Measurements from ENCODE around the gene MINDY3.
"Not testable (repeated sequence)": the region's sequence is repeated elsewhere in the genome, so short reads cannot be mapped to it uniquely, and the experiment has no call there.

Gene MINDY3

GRCh38 chr10:15859906-15860691, at the start of gene MINDY3:
Gene MINDY3 (minus strand): TSS chr10:15860507. CDS start chr10:15860299, 208 bp downstream.
- DNase-seq = peak; percentile 29 to 91 (median 78)

- no peak for DNase-seq
These were observed 41.6 kb upstream of the MINDY3 start for GRCh38 chr10:15901889-15902288.

- DNase-seq = no peak
These were observed 37.7 kb upstream of the MINDY3 start for GRCh38 chr10:15898046-15898445.

DNA sequence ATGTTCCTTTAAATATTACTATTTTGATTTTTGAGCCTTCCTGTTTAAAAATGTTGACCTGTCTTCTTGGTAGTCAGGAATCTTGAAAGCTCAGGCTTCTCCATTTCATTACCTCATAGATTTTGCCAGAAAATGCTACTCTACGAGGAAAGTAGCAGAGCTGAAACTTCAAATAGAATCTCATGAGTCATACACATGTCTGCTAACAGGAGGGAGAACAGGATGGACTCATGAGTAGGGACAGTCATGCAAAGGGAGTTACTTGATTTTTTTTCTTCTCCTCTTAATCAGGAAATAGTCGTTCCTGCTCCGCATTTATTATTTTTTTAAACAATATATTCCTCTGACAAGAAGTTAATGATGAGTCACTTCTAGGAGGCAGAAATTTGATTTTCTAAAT, 37.0 kb upstream of the MINDY3 start:
- DNase-seq = no peak

DNA sequence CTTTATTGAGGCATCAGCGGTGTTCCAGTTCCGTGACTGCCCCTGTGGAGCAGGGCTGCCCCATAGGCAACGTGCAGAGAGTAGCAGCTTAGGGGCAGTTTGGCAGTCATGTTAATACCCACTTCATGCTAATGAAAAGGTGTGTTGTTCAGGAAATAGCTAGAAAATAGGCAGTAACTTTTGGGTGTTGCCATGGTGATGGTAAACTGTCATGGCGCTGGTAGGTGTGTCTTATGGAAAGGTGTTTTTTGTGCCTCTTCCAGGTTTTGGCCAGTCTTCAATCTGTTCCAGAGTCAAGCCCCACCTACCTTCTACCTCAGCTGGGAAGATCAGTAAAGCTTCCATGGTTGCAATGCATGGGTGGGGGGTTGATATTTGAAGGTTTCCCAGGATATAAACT, 36.3 kb upstream of the MINDY3 start:
- DNase-seq = no peak

DNA sequence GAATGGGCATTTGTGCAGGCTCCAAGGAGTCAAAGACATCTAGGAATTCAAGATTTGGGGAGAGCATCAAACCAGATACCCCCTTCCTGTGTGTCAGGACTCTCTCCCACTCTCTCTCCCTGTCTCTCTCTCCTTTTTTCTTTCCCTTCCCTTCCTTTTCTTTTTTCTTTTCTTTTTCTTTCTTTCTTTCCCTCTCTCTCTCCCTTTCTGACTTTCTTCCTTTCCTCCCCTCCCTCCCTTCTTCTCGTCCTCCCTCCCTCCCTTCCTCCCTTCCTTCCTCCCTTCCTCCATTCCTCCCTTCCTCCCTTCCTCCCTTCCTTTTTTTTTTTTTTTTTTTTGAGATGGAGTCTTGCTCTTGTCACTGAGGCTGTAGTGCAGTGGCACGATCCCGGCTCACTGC, 24.1 kb upstream of the MINDY3 start:
- DNase-seq = no peak

GRCh38 chr10:15881542-15881941, 21.2 kb upstream of the MINDY3 start:
- DNase-seq = no peak

DNA sequence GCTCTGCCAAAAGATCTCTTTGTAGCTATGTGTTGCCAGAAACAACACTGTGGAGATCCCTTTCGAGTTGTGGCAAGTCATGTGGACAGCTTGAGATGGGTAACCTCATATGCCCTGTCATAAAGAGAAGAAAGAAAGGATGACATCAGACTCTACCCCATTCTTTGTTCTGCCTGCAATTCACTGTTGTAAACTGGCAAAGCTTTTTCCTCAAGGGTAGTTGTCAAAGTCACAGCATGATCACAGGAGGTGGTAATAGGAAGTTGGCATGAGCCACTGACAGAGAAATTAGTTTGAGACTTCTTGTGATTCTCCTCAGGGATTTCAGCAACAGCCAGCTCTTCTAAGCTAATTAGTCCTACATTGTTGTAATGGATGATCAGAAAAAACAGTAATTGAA, 19.4 kb upstream of the MINDY3 start:
- DNase-seq = no peak

- DNase-seq = no peak
These were observed 18.8 kb upstream of the MINDY3 start for GRCh38 chr10:15879058-15879457.

GRCh38 chr10:15877836-15878576, 17.7 kb upstream of the MINDY3 start:
- no peak for DNase-seq

GRCh38 chr10:15876274-15876673, 16.0 kb upstream of the MINDY3 start:
- DNase-seq = not testable (repeated sequence)

GRCh38 chr10:15872645-15873044, 12.3 kb upstream of the MINDY3 start:
- DNase-seq = not testable (repeated sequence)

DNA sequence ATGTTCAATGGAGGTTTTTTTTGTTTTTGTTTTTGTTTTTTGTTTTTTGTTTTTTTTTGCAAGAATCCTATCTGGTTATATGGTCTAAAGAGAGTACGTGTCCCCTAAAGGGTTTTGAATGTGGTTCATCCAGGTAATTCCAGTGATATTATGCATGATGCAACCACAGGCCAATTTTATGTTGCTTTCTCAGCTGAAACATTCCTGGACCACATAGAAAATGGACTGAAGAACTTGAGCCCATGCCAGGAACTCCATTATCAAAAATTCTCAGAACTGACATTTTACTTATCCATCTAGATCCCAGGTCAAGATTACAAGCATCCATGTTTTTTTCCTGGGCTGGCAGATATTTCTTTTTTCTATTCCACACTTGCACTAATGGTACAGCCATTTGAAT, 11.5 kb upstream of the MINDY3 start:
- DNase-seq = no peak

- no peak for DNase-seq
These were observed 9.6 kb upstream of the MINDY3 start for GRCh38 chr10:15869935-15870334.

- no peak for DNase-seq
These were observed 7.7 kb upstream of the MINDY3 start for GRCh38 chr10:15868006-15868405.

- no peak for DNase-seq
These were observed 5.0 kb upstream of the MINDY3 start for GRCh38 chr10:15865304-15865703.

DNA sequence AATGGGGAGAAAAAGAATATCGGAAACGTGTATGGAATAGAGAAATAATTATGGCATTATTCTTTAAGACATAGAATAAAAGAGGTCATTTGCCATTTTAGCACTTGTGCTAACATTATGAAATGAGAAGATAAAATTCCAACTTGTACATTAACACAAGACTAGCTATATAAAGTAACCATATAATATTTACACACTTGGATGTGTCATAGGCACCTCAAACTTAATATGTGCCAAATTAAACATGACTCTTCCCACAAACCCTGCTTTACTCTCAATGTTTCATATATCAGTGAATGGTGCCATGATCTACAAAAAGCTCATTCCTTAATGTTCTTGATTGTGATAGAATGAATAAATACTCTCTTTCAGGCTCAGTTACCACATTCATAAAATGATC, 4.1 kb upstream of the MINDY3 start:
- no peak for DNase-seq

DNA sequence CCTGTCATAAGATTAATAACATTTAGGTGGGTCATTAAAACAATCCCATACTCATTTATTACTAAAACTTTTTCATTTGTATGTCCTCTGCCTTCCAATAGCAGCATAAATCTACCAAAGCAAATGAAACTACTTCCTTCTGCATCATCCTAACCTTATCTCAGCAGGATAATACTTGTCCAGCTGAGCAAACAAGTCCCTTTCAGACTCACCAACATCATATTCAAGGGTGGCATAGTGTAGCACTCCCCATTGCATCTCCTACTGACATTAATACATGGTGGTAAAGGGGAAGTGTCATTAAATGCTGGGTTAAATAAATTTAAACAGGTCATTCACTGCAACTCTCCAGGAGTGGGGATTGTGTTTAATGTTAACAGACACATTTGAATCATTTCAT, 3.4 kb upstream of the MINDY3 start:
- DNase-seq = no peak

- DNase-seq = no peak
These were observed 3.0 kb upstream of the MINDY3 start for GRCh38 chr10:15863323-15863722.

DNA sequence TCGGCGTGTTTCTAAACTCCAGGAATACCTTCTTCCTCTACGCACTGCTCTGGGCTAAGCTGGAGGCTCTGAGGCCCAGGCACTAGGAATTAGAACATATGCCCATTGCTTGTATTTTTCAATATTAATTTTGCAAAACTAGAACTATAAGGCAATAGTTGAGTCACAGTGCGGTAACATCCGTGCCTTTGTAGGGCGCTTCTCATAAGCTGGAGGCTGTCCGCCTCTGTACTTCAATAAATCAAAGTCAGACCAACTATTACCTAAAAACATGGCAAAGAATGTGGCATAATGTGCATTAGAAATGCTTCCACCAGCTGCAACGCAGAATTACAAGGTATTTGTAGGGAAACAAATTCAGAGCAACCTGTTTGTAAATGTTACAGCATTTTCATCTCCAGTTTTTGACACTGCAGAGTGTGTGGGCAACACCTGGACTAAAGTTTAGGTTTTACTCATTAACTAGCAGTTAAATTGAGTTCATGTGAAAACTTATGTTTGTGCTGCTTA, 440 bp upstream of the MINDY3 start:
- DNase-seq = no peak

DNA sequence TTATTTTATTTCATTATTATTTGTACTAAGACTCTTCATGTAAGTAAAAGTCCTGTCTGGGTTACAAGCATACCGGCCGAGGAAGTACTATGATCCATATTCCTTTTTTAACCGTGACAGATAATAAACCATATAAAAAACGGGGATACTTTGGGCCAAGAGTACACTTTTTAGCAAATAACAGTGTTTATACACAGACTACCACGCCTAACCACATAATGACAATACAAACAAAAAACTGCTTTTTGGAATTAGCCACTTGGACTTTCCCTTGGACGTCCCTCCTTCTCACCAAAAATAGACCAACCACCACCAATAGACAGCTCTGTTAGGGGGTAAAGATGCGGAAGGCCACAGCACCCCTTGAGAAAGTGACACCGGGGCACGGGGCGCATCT, 800 bp downstream of the MINDY3 start:
- no peak for DNase-seq

- no peak for DNase-seq
These were observed 1.4 kb downstream of the MINDY3 start for GRCh38 chr10:15858861-15859281.

DNA sequence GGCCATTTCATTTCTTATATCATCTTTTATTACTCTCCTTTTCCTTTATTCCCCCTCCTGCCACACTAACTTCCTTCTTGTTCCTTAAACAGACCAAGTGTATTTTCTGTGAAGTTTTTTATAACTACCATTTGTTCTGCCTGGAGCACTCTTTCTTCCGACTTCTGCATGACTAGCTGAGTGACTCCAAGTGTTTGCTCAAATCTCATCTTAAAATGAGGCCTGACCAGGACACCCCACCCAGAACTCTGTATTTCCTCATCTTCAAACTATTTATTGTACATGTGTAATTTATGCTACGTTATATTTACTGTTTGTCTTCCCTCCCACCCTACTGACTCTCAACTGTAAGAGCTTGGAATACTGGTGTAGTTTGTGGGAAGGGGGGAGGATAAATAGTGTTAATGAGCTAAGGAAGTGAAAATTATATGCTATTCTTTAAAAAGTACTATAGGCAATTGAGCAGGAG, 3.2 kb downstream of the MINDY3 start:
- no peak for DNase-seq

All from amygdala (tissue), 56 donors.